ENCODE data around the gene SMIM28. TPM values are rescaled to one million over a fixed set of nuclear protein-coding genes. Genes with fewer than 3 reads are reported as not detected.

Gene SMIM28
- total RNA-seq, 1 donor from 2014 or later = not detected

GRCh38 chr6:138418118-138418742, 40.5 kb downstream of the SMIM28 start:
- Histone ChIP-seq H3K27ac (replicated peaks) (no peak overlapping the region), H3K9me3 (replicated peaks) (no peaks in the 10 kb centered on the region), H3K4me1 (peaks cover 28% of the 10 kb centered on the region), H3K27me3 (ENCODE audit: low read depth) (no peaks in the 10 kb centered on the region), H3K4me3 (no peak overlapping the region), H3K36me3 (peaks cover 40% of the 10 kb centered on the region)
- intact Hi-C loops (cut with micrococcal nuclease) = no loop called here
- no peak for TF ChIP-seq CTCF (IDR thresholded peaks at IDR 0.05; ENCODE audit: borderline replicate concordance)
- no peak for DNase-seq

- peaks cover 31% of the 10 kb centered on the region for H3K4me1 ChIP-seq
- DNase-seq = no peak
- H3K27me3 ChIP-seq (ENCODE audit: low read depth) = no peaks in the 10 kb centered on the region
- H3K9me3 ChIP-seq (replicated peaks) = no peaks in the 10 kb centered on the region
- peaks cover 45% of the 10 kb centered on the region for H3K36me3 ChIP-seq
- H3K4me3 ChIP-seq = no peak overlapping the region
- no peak overlapping the region for H3K27ac ChIP-seq (replicated peaks)
- intact Hi-C loops (cut with micrococcal nuclease) = no loop called here
- no peak for TF ChIP-seq CTCF (IDR thresholded peaks at IDR 0.05; ENCODE audit: borderline replicate concordance)
Observed at GRCh38 chr6:138419766-138420165, 42.1 kb downstream of the SMIM28 start.

GRCh38 chr6:138420356-138420755, 42.7 kb downstream of the SMIM28 start:
- Histone ChIP-seq H3K36me3 (peaks cover 45% of the 10 kb centered on the region), H3K9me3 (replicated peaks) (no peaks in the 10 kb centered on the region), H3K27ac (replicated peaks) (no peak overlapping the region), H3K4me1 (peaks cover 26% of the 10 kb centered on the region), H3K27me3 (ENCODE audit: low read depth) (no peaks in the 10 kb centered on the region), H3K4me3 (no peak overlapping the region)
- intact Hi-C loops (cut with micrococcal nuclease) = no loop called here
- DNase-seq = no peak
- TF ChIP-seq CTCF (IDR thresholded peaks at IDR 0.05; ENCODE audit: borderline replicate concordance) = no peak

- no peak for TF ChIP-seq CTCF (IDR thresholded peaks at IDR 0.05; ENCODE audit: borderline replicate concordance)
- no peaks in the 10 kb centered on the region for H3K9me3 ChIP-seq (replicated peaks)
- H3K27me3 ChIP-seq (ENCODE audit: low read depth) = no peaks in the 10 kb centered on the region
- no peak overlapping the region for H3K4me3 ChIP-seq
- peaks cover 26% of the 10 kb centered on the region for H3K4me1 ChIP-seq
- intact Hi-C loops (cut with micrococcal nuclease) = no loop called here
- DNase-seq = no peak
- peaks cover 45% of the 10 kb centered on the region for H3K36me3 ChIP-seq
- H3K27ac ChIP-seq (replicated peaks) = no peak overlapping the region
Observed at GRCh38 chr6:138421089-138421488, 43.4 kb downstream of the SMIM28 start.

GRCh38 chr6:138421608-138422007, 43.9 kb downstream of the SMIM28 start:
- H3K4me1 ChIP-seq = peaks cover 28% of the 10 kb centered on the region
- no peaks in the 10 kb centered on the region for H3K9me3 ChIP-seq (replicated peaks)
- peaks cover 45% of the 10 kb centered on the region for H3K36me3 ChIP-seq
- no peak for DNase-seq
- no peak overlapping the region for H3K4me3 ChIP-seq
- no peak for TF ChIP-seq CTCF (IDR thresholded peaks at IDR 0.05; ENCODE audit: borderline replicate concordance)
- H3K27me3 ChIP-seq (ENCODE audit: low read depth) = no peaks in the 10 kb centered on the region
- intact Hi-C loops (cut with micrococcal nuclease) = no loop called here
- no peak overlapping the region for H3K27ac ChIP-seq (replicated peaks)
